ENCODE data around the gene MLLT3. TPM values are rescaled to one million over a fixed set of nuclear protein-coding genes. Genes with fewer than 3 reads are reported as not detected.

The MLLT3 gene
- total RNA-seq, 2 experiments from 2014 or later = 59.1 to 60.8 TPM

DNA sequence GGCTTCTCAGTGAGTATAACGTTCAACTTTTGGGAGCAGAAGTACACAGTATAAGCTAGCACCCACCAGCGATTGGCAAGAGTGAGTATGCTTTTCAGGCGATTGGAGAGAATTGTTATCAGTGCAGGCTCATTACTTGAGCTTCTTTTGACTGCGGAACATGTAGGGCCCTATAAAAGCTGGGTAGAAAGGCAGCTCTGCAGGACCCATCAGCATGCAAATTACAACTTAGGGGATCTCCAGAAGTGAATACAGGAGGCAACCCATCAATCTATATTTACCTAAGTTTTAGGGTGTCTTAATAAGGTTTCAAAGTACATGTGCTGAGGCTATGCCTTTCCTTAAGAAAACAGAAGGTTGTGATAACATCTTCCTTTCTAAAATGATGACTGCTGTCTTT is 225.0 kb downstream of the MLLT3 start:
- ATAC-seq = no peak
- Mint-ChIP-seq H3K27me3 (no peaks in the 10 kb centered on the region), H3K27ac (no peak overlapping the region), H3K4me1 (ENCODE audit: low read depth) (peaks cover 50% of the 10 kb centered on the region), H3K4me3 (no peak overlapping the region), H3K36me3 (ENCODE audit: low read depth) (peaks cover 19% of the 10 kb centered on the region), H3K9me3 (no peaks in the 10 kb centered on the region)
- intact Hi-C loops (cut with micrococcal nuclease) = no loop called here
- DNase-seq = no peak
- no peak for TF ChIP-seq CTCF (IDR thresholded peaks at IDR 0.05)
- ChIA-PET CTCF (interaction anchor here (0.6 to 2.1 kb wide), 2 partner anchors 213 to 215 kb away, joined by 3 to 4 read pairs; no protein-coding TSS in a partner anchor), POLR2A (no interaction called here)

DNA sequence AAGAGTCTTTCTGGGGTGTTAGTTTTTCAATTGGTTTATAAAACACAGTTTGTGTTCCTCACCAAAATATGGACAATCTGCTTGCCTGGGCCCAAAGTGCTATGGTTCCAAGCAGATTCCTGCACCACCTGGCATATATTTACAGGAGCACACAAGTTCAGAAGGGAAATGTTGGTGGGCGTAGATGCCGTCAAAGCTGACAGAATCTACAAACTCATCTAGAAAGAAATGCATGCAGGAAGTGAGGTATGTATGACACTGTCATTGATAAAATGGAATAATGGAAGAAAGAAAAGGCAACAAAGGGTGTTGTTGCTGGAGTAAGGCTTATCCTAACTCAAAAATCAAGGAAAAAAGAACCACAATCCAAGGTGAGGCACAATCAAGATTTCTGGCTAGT is 225.8 kb downstream of the MLLT3 start:
- intact Hi-C loops (cut with micrococcal nuclease) = no loop called here
- POLR2A ChIA-PET = interaction anchor here (0.9 kb wide), 1 partner anchor 13 kb away, joined by 3 read pairs; no protein-coding TSS in a partner anchor
- ATAC-seq = peak; percentile 37
- Mint-ChIP-seq H3K27ac (no peak overlapping the region), H3K27me3 (no peaks in the 10 kb centered on the region), H3K4me1 (ENCODE audit: low read depth) (peaks cover 47% of the 10 kb centered on the region), H3K4me3 (no peak overlapping the region), H3K9me3 (no peaks in the 10 kb centered on the region), H3K36me3 (ENCODE audit: low read depth) (peaks cover 18% of the 10 kb centered on the region)
- TF ChIP-seq CTCF (IDR thresholded peaks at IDR 0.05) = no peak
- DNase-seq = peak; percentile 41
- CTCF ChIA-PET = interaction anchor here (2.1 kb wide), 1 partner anchor 216 kb away, joined by 4 read pairs; no protein-coding TSS in a partner anchor

GRCh38 chr9:20395651-20396050 is 226.6 kb downstream of the MLLT3 start:
- intact Hi-C loops (cut with micrococcal nuclease) = no loop called here
- H3K27ac Mint-ChIP-seq = no peak overlapping the region
- ChIA-PET CTCF (no interaction called here), POLR2A (no interaction called here)
- H3K9me3 Mint-ChIP-seq = no peaks in the 10 kb centered on the region
- ATAC-seq (no peak), DNase-seq (no peak)
- H3K36me3 Mint-ChIP-seq (ENCODE audit: low read depth) = peaks cover 15% of the 10 kb centered on the region
- H3K4me3 Mint-ChIP-seq = no peak overlapping the region
- no peaks in the 10 kb centered on the region for H3K27me3 Mint-ChIP-seq
- no peak for TF ChIP-seq CTCF (IDR thresholded peaks at IDR 0.05)
- peaks cover 47% of the 10 kb centered on the region for H3K4me1 Mint-ChIP-seq (ENCODE audit: low read depth)

DNA sequence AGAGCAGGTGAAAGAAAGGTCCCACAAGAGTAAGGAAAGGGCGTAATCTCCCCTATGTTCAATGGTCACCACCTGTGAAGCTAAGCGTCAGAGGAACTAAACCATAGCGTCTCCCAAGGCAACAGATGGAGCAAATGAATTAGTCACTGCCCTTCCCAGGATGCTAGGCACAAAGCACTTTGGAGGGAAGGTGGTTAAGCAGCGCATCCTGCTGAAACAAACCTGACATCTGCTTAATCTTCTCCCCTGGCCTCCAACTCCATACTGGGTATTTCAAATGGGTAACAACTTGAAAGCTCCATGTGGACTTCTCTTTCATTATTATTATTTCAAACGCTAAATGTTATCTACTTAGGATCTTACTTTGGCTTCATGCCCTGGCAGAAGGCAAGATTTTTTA is 227.3 kb downstream of the MLLT3 start:
- ChIA-PET CTCF (no interaction called here), POLR2A (no interaction called here)
- H3K36me3 Mint-ChIP-seq (ENCODE audit: low read depth) = peaks cover 17% of the 10 kb centered on the region
- DNase-seq (no peak), ATAC-seq (no peak)
- no peaks in the 10 kb centered on the region for H3K27me3 Mint-ChIP-seq
- H3K4me3 Mint-ChIP-seq = no peak overlapping the region
- intact Hi-C loops (cut with micrococcal nuclease) = no loop called here
- H3K9me3 Mint-ChIP-seq = peaks cover 1% of the 10 kb centered on the region
- no peak overlapping the region for H3K27ac Mint-ChIP-seq
- no peak for TF ChIP-seq CTCF (IDR thresholded peaks at IDR 0.05)
- H3K4me1 Mint-ChIP-seq (ENCODE audit: low read depth) = peaks cover 46% of the 10 kb centered on the region

DNA sequence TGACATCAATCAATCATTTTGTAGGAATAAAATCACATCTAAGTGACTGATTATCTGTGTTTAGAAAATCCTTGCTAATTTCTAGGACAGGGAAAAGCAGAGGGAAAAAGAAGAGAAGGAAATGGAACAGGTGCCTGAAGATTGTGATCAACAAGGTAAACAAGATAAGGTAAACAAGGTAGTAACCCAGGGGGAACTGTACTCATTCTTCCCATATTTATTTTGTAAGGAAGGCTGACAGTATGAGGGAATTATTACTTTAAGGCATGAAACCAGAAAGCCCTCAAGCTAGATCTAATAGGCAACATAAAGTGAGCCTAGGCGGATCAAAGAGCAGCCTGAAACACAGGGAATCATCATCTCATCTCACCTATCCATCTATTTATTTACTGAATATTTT is 231.1 kb downstream of the MLLT3 start:
- POLR2A ChIA-PET = interaction anchor here (0.7 kb wide), 1 partner anchor 244 kb away, joined by 3 read pairs; no protein-coding TSS in a partner anchor
- DNase-seq = no peak
- no peak for ATAC-seq
- H3K4me1 Mint-ChIP-seq (ENCODE audit: low read depth) = peaks cover 16% of the 10 kb centered on the region
- TF ChIP-seq CTCF (IDR thresholded peaks at IDR 0.05) = no peak
- H3K27ac Mint-ChIP-seq = no peak overlapping the region
- CTCF ChIA-PET = interaction anchor here (1.2 kb wide), 1 partner anchor 8 kb away, joined by 4 read pairs; no protein-coding TSS in a partner anchor
- no peak overlapping the region for H3K4me3 Mint-ChIP-seq
- peaks cover 19% of the 10 kb centered on the region for H3K36me3 Mint-ChIP-seq (ENCODE audit: low read depth)
- intact Hi-C loops (cut with micrococcal nuclease) = no loop called here
- no peaks in the 10 kb centered on the region for H3K27me3 Mint-ChIP-seq
- H3K9me3 Mint-ChIP-seq = peaks cover 9% of the 10 kb centered on the region

Data from activated CD8-positive, alpha-beta T cell treated with anti-CD3 and anti-CD28 coated beads for 36 hours (primary cell).